GM19468 (cell line): ENCODE results near the gene ZGLP1.

Experiments
- ATAC-seq: cut with Tn5 transposase; IDR thresholded peaks from one replicate; pipeline ENCODE4 v1.9.1; 2021; ENCODE audit warnings: mild to moderate bottlenecking, moderate library complexity, moderate number of reproducible peaks; ENCODE audit not compliant: unreplicated experiment; ENCODE audit errors: extremely low read depth

ZGLP1 gene

GRCh38 chr19:10256551-10256950 lies 53.1 kb downstream of the ZGLP1 start:
- no peak for ATAC-seq

- no peak for ATAC-seq
These were observed 54.3 kb downstream of the ZGLP1 start for GRCh38 chr19:10255358-10255757.
